GM12878 (cell line): Measurements from ENCODE around the gene OS9. TPM values are rescaled to one million over a fixed set of nuclear protein-coding genes. Genes with fewer than 3 reads are reported as not detected.

Experiments
- BCL11A ChIP-seq: IDR thresholded peaks from 2 replicates; pipeline ENCODE4 v1.6.1; 2011; ENCODE audit warnings: low read depth, low read length
- E2F4 ChIP-seq: IDR thresholded peaks from 2 replicates; pipeline ENCODE4 v1.6.1; 2012; ENCODE audit warnings: low read depth, low read length, improper control_type of control experiment
- EP300 ChIP-seq, 2 experiments: fragments of 150-350 bp in 1 of 2; IDR thresholded peaks; 2 replicates each; pipeline ENCODE4 v1.6.1; 2011 to 2012; ENCODE audit warnings: low read depth in 2 of 2, low read length in 2 of 2, borderline replicate concordance in 1 of 2, improper control_type of control experiment in 1 of 2, inconsistent platforms in 1 of 2; ENCODE audit not compliant: control insufficient read depth in 1 of 2
- EZH2 ChIP-seq: IDR thresholded peaks from 2 replicates; pipeline ENCODE4 v1.6.1; 2012; ENCODE audit warnings: low read depth, mild to moderate bottlenecking, control low read depth, inconsistent platforms, low read length, borderline replicate concordance; ENCODE audit not compliant: control insufficient read depth
- FOXM1 ChIP-seq: IDR thresholded peaks from 2 replicates; pipeline ENCODE4 v1.6.1; 2012; ENCODE audit warnings: low read depth, mild to moderate bottlenecking, inconsistent platforms, low read length, moderate library complexity
- GATAD2B ChIP-seq: fragments of 450-650 bp; conservative IDR thresholded peaks from 2 replicates; pipeline ENCODE4 v1.6.1; 2017; ENCODE audit warnings: low read depth, mild to moderate bottlenecking, moderate library complexity
- HDGF ChIP-seq: fragments of 450-650 bp; IDR thresholded peaks from 2 replicates; pipeline ENCODE4 v1.6.1; 2016; ENCODE audit warnings: antibody characterized with exemption
- IRF5 ChIP-seq: fragments of 450-650 bp; IDR thresholded peaks from 2 replicates; pipeline ENCODE4 v1.6.1; 2017; ENCODE audit warnings: borderline replicate concordance
- MAX ChIP-seq: IDR thresholded peaks from 2 replicates; pipeline ENCODE4 v1.6.1; 2012; ENCODE audit warnings: low read depth, low read length, improper control_type of control experiment
- MXI1 ChIP-seq: fragments of 150-350 bp; IDR thresholded peaks from 2 replicates; pipeline ENCODE4 v1.6.1; 2011; ENCODE audit warnings: low read depth, mild to moderate bottlenecking, inconsistent platforms, low read length, improper control_type of control experiment
- NR2C1 ChIP-seq: fragments of 450-650 bp; IDR thresholded peaks from 2 replicates; pipeline ENCODE4 v1.6.1; 2017; ENCODE audit warnings: antibody characterized with exemption, mild to moderate bottlenecking, moderate library complexity
- RELA ChIP-seq: fragments of 450-650 bp; IDR thresholded peaks from 2 replicates; pipeline ENCODE4 v1.8.0; 2014; ENCODE audit warnings: borderline replicate concordance; ENCODE audit not compliant: partially characterized antibody
- SREBF1 ChIP-seq: IDR thresholded peaks from 2 replicates; pipeline ENCODE4 v1.6.1; 2012; ENCODE audit warnings: mild to moderate bottlenecking, low read length
- YY1 ChIP-seq: IDR thresholded peaks from 2 replicates; pipeline ENCODE4 v1.6.1; 2011; ENCODE audit warnings: low read depth, mild to moderate bottlenecking, low read length
- ZNF207 ChIP-seq: fragments of 450-650 bp; IDR thresholded peaks from 2 replicates; pipeline ENCODE4 v1.6.1; 2014; ENCODE audit warnings: antibody characterized with exemption, mild to moderate bottlenecking, borderline replicate concordance
- ZNF592 ChIP-seq: fragments of 450-650 bp; IDR thresholded peaks from 2 replicates; pipeline ENCODE4 v1.6.1; 2017; ENCODE audit warnings: mild to moderate bottlenecking, moderate library complexity
- ZNF687 ChIP-seq: fragments of 450-650 bp; IDR thresholded peaks from 2 replicates; pipeline ENCODE4 v1.6.1; 2017; ENCODE audit warnings: mild to moderate bottlenecking, moderate library complexity
- polyA plus RNA-seq, 11 experiments: library from polyadenylated mRNA; depleted of rRNA in 4 of 11; unstranded in 6 of 11; stranded (reverse) in 5 of 11; fragments of >200 nt; fragmentation: Nextera tagmentation in 4 of 11; fragmentation: Illumina TruSeq in 1 of 11; extraction: Ambion mirVana in 4 of 11; extraction: Trizol in 1 of 11; gene quantifications; 1 replicate in 1 of 11; 2 replicates in 10 of 11; pipeline versions ENCODE4 v1.2.1 to v1.2.3, GENCODE V29; 2011 to 2016; ENCODE audit warnings: inconsistent platforms in 2 of 11, missing spikeins in 2 of 11, low read depth in 1 of 11
- total RNA-seq, 4 experiments: library from RNA; depleted of rRNA in 3 of 4; stranded (reverse); fragments of >200 nt in 3 of 4; fragmentation: Illumina TruSeq in 1 of 4; extraction: Trizol in 1 of 4; gene quantifications; 2 replicates each; pipeline versions ENCODE4 v1.2.1 to v1.2.3, GENCODE V29; 2013 to 2021

OS9 gene
- total and polyA plus RNA-seq, 10 of the 15 experiments (the other 5 are each of a cell fraction or from before 2014, with no cell fraction given): 5.2 to 106 (median 79.1) TPM

- TF ChIP-seq E2F4 (peak; percentile 26; the same call in 1 of the 2 replicates), ZNF592 (no peak), HDGF (peak; percentile 99), EP300 (IDR thresholded peaks at IDR 0.05; ENCODE audit: borderline replicate concordance in 1 of 2, control insufficient read depth in 1 of 2, low read depth in 2 of 2, low read length in 2 of 2) (peak in 1 of 2 experiments; percentile 77; a peak in 2 of 4 replicates), BCL11A (no peak), FOXM1 (no peak; the same call in 1 of the 2 replicates), IRF5 (no peak), GATAD2B (no peak), RELA (peak; percentile 99), YY1 (peak; percentile 31; the same call in 1 of the 2 replicates), NR2C1 (0 out of 2 replicates have a peak, but pooled peaks have one; percentile 9), EZH2 (no peak), ZNF207 (peak; percentile 64), ZNF687 (no peak; the same call in 1 of the 2 replicates), MAX (peak; percentile 99), SREBF1 (no peak), MXI1 (peak; percentile 96)
Observed at GRCh38 chr12:57751788-57752667, 58.1 kb downstream of the OS9 start, which contains the start of gene CDK4 (continued).
